GM21576 (cell line): ENCODE results near the gene SMIM41.

ENCODE experiments used
- ATAC-seq: cut with Tn5 transposase; IDR thresholded peaks from one replicate; pipeline ENCODE4 v1.9.1; 2021; ENCODE audit warnings: mild to moderate bottlenecking, moderate library complexity; ENCODE audit not compliant: unreplicated experiment

The SMIM41 gene

GRCh38 chr12:52050116-52050757, 29.3 kb upstream of the SMIM41 start:
- no peak for ATAC-seq

- ATAC-seq = peak; percentile 69
Observed at GRCh38 chr12:52050758-52051541, 28.6 kb upstream of the SMIM41 start, which contains the start of gene NR4A1. Gene NR4A1, plus strand, starts transcription at chr12:52051442. Its CDS starts 2,887 bp downstream, at chr12:52054329.

GRCh38 chr12:52052468-52053186, 26.9 kb upstream of the SMIM41 start:
- no peak for ATAC-seq

GRCh38 chr12:52053536-52054209, 25.8 kb upstream of the SMIM41 start:
- no peak for ATAC-seq

- ATAC-seq = no peak
Observed at GRCh38 chr12:52054231-52054832, 25.2 kb upstream of the SMIM41 start.

- ATAC-seq = no peak
Observed at GRCh38 chr12:52054833-52055730, 24.4 kb upstream of the SMIM41 start.

- no peak for ATAC-seq
Observed at GRCh38 chr12:52055731-52056711, 23.5 kb upstream of the SMIM41 start.

GRCh38 chr12:52056801-52057637, 22.5 kb upstream of the SMIM41 start:
- no peak for ATAC-seq

GRCh38 chr12:52057638-52058576, 21.6 kb upstream of the SMIM41 start:
- ATAC-seq = no peak

GRCh38 chr12:52058631-52059361, 20.7 kb upstream of the SMIM41 start:
- ATAC-seq = no peak

- ATAC-seq = no peak
Observed at GRCh38 chr12:52059582-52060497, 19.7 kb upstream of the SMIM41 start.

- ATAC-seq = no peak
Observed at GRCh38 chr12:52060498-52061177, 18.9 kb upstream of the SMIM41 start.

- no peak for ATAC-seq
Observed at GRCh38 chr12:52061470-52062166, 17.9 kb upstream of the SMIM41 start.
